8988T (cell line): ENCODE data around the gene ZIK1.
A peak's percentile ranks its signal among the peaks of the same experiment; 100 is the strongest.

Experiments
- DNase-seq: peaks from one replicate; pipeline ENCODE4 v3.0.0; 2011

The ZIK1 gene

DNA sequence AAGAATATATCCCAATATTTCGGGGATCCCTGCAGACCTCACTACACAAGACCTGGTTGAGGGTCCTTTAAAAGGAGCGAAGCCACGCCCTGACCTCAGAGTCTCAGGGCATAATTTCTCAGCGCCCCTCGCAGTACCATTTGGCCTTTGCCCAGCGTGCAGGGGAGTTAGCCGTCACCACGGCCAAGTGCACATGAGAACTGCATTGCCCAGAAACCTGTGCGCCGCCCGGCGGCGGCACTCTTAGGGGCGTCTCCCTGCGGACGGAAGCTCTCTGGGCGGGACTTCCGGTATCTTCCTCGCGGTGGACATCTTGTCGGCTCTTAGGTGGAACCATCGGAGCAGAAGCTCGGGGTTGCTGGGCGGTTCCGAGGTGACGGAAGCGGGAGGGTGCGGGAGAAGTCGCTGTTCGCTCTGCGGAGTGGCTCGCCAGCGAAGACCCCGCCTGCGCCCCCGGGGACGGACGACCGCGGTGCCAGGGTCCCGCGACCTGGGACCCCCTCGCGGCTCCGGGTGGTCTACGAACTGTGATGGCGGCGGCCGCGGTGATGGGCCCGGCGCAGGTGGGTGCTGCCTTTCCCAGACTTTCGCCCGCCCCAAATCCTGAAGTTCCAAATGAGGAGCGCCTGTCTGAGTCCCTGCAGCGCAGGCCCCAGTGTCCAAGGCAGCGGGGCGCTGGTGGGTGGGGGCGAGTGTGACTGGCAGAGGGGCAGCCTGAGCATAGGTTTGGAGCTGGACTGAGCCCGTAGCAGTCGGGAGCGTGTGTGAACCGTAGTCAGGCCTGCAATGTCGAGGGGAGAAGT, 30.2 kb downstream of the ZIK1 start, which contains the start of gene ZNF134:
Gene ZNF134 (plus strand): TSS at position 302 of the 803 bp plus-strand sequence. CDS start 5,227 bp downstream, outside the sequence.
- peak; percentile 75 for DNase-seq

DNA sequence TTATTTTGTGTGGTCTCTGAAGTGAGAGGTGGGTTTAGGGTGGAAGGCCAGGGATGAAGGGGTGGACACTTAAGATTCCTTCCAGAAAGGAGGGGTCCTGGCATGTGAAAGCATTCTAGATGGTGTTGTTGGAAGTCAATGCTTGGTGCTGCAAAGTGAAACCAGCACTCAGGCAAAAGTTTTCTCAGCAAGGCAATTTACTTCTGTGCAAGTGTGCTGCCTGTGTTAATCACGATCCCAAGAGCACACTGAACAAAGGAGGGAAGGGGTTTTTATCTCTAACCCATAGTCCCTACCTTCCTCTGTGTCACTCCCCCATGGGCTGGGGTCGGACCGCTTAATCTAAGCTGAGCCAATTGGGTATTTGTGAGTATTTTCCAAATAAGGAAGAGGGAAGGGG, 31.4 kb downstream of the ZIK1 start:
- no peak for DNase-seq

DNA sequence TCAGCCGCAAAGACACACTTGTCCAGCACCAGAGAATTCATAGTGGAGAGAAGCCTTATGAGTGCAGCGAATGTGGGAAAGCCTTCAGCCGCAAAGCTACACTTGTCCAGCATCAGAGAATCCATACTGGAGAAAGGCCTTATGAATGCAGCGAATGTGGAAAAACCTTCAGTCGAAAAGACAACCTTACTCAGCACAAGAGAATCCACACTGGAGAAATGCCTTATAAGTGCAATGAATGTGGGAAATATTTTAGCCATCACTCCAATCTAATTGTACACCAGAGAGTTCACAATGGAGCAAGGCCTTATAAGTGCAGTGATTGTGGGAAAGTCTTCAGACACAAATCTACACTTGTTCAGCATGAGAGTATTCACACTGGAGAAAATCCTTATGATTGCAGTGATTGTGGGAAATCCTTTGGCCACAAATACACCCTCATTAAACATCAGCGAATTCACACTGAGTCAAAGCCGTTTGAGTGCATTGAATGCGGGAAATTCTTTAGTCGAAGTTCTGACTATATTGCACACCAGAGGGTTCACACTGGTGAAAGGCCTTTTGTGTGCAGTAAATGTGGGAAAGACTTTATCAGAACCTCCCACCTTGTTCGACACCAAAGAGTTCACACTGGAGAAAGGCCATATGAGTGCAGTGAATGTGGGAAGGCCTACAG, 36.9 kb downstream of the ZIK1 start:
- no peak for DNase-seq

DNA sequence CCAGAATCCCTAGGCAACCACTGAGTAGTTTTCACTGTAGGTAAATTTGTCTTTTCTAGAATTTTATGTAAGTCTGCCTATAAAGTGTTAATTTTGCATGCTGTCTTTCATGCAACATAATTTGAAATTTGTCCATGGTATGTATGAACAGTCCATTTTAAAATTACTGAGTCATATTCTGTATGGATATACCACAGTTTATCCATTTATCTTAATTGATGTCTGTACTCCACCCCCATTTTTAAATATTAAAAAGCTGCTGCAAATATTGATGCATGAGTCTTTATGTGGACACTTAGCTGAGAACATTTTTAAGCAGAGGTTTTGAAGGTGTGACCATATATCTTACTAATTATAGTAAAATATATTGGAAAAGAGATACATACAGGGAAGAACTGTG, 39.1 kb downstream of the ZIK1 start:
- DNase-seq: no peak

DNA sequence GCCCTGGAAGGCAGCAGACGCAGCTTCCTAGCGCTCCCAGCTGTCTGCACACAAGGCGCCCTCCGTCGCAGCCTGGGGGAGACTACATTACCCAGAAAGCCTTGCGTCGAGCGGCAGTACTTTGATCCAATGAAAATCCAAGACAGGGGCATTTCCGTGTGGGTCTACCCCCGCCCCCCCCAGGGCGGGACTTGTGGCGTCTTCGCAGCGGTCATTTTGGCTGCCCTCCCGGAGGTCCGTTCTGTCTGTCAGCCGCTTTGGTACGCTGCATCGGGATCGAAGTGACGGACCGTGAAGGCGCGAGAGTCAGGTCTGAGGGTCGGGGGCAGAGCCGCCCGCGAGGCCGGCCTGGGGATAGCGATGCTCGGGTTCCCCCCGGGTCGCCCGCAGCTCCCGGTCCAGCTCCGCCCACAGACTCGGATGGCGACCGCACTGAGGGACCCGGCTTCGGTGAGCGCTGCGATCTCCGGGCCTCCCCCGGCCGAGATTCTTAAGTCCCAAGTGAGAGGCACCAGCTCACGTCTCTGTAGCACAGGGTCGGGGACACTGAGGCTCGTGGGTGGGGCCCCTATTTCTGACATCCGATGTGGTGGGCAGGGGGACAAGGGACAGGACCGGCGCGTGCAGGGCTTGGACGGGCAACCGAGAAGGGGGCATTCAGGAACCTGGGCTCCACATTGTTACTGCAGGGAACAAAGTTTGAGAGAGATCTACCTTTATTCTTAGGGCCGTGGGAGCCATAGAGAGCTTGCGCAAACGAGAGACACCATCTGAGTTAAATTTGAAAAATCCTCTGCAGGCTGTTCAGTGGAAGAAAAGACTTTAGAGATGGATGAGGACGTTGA, 49.3 kb downstream of the ZIK1 start, which contains the start of gene ZNF211:
Gene ZNF211 (plus strand): TSS at position 182 of the 845 bp plus-strand sequence. CDS start 179 bp downstream, at position 361.
- DNase-seq: peak; percentile 38

DNA sequence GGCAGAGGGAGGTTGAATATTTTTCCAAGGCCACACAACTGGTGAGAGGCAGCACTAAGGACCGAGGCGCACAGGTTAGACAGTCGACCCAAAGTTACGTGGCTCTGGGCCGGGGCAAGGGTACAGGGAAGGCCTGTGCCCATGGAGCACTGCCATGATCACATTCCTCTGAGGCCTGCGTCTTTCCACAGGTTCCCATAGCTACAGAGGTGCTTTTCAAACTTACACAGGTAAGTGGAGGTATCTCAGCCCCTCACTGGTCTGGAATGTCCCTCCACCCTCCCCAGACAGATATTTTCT, 49.8 kb downstream of the ZIK1 start:
- no peak for DNase-seq

DNA sequence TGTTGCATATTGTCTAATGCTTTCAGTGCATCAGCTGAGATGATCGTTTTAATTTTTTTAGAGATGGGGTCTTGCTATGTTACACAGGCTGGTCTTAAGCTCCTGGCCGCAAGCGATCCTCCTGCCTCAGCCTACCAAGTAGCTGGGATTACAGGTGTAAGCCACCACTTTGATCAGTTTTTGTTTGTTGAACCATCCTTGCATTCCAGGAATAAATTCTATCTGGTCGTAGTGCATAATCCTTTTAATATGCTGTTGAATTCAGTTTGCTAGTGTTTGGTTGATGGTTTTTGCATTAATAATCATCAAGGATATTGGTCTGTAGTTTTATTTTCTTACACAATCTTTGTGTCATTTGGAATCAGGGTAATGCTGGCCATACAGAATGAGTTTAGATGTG, 53.4 kb downstream of the ZIK1 start:
- no peak for DNase-seq

DNA sequence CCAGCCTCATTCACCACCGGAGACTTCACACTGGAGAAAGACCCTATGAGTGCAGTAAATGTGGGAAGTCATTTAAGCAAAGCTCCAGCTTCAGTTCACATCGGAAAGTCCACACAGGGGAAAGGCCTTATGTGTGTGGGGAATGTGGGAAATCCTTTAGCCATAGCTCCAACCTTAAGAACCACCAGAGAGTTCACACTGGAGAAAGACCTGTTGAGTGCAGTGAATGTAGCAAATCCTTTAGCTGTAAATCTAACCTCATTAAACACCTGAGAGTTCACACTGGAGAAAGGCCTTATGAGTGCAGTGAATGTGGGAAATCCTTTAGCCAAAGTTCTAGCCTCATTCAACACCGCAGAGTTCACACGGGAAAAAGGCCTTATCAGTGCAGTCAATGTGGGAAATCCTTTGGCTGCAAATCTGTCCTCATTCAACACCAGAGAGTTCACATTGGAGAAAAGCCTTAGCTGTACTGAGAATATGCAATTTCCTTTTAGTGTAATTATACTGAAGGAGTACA, 57.8 kb downstream of the ZIK1 start:
- DNase-seq: no peak

DNA sequence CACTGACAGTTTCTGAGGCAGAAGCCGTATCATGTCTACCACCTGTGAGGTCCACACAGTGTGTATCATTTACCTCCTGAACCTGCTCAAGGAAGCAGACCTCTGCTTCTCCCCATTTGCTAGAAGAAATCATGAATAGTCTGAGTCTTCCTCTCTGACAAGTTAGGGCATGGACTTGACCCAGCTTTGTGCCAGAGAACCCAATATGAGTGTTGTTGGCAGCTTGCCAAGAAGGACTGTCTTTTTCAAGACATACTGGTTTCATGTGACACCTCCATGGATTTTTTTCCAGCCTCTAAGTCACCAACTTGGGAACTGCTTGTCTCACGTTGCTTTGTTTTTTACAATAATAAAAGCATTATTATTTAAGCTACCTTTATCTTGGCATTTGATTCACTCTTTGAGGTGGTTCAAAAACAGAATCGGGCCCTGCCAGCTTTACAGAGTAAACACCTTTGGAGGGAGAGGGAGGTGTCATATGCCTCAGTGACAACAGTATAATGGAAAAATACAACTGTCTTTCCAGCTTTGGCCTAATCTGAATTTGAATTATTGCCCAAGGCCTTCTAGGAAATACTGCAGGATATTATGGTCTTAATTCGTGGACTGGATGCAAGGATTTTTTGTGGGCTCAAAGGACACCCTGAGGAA, 58.6 kb downstream of the ZIK1 start:
- DNase-seq: no peak
